Measurements from ENCODE around the gene ALDH1L2. TPM values are rescaled to one million over a fixed set of nuclear protein-coding genes. Genes with fewer than 3 reads are reported as not detected.
A peak's percentile ranks its signal among the peaks of the same experiment; 100 is the strongest.
"Not testable (repeated sequence)": the region's sequence is repeated elsewhere in the genome, so short reads cannot be mapped to it uniquely, and the experiment has no call there.

ALDH1L2 gene
- total RNA-seq, 1 donor from 2014 or later, result 5.4 TPM

DNA sequence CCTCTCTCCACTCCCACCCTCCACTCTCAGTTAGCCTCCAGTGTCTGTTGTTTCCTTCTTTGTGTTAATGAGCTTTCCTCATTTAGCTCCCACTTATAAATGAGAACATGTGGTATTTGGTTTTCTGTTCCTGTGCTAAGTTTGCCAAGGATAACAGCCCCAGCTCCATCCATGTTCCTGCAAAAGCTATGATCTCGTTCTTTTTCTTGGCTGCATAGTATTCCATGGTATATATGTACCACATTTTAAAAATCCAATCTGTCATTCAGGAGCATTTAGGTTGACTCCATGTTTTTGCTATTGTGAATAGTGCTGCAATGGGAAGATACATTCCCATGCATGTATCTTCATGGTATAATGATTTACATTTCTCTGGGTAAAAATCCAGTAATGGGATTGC, 20.5 kb upstream of the ALDH1L2 start:
- intact Hi-C loops (cut with DNase I), result no loop called here
- no peaks in the 10 kb centered on the region for H3K27me3 ChIP-seq
- no peak overlapping the region for H3K4me3 ChIP-seq
- no peak for DNase-seq (ENCODE audit: extremely low spot score in 2 of 2)
- peaks cover 10% of the 10 kb centered on the region for H3K4me1 ChIP-seq
- H3K36me3 ChIP-seq, result no peaks in the 10 kb centered on the region
- H3K9me3 ChIP-seq, result no peaks in the 10 kb centered on the region
- TF ChIP-seq POLR2A (IDR thresholded peaks at IDR 0.05), result no peak
- TF ChIP-seq POLR2AphosphoS5 (IDR thresholded peaks at IDR 0.05; ENCODE audit: insufficient read depth in 1 of 2, low read depth in 1 of 2), result no peak
- TF ChIP-seq, protein P1, sequence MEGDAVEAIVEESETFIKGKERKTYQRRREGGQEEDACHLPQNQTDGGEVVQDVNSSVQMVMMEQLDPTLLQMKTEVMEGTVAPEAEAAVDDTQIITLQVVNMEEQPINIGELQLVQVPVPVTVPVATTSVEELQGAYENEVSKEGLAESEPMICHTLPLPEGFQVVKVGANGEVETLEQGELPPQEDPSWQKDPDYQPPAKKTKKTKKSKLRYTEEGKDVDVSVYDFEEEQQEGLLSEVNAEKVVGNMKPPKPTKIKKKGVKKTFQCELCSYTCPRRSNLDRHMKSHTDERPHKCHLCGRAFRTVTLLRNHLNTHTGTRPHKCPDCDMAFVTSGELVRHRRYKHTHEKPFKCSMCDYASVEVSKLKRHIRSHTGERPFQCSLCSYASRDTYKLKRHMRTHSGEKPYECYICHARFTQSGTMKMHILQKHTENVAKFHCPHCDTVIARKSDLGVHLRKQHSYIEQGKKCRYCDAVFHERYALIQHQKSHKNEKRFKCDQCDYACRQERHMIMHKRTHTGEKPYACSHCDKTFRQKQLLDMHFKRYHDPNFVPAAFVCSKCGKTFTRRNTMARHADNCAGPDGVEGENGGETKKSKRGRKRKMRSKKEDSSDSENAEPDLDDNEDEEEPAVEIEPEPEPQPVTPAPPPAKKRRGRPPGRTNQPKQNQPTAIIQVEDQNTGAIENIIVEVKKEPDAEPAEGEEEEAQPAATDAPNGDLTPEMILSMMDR (IDR thresholded peaks at IDR 0.05), result no peak
- no peak overlapping the region for H3K27ac ChIP-seq

DNA sequence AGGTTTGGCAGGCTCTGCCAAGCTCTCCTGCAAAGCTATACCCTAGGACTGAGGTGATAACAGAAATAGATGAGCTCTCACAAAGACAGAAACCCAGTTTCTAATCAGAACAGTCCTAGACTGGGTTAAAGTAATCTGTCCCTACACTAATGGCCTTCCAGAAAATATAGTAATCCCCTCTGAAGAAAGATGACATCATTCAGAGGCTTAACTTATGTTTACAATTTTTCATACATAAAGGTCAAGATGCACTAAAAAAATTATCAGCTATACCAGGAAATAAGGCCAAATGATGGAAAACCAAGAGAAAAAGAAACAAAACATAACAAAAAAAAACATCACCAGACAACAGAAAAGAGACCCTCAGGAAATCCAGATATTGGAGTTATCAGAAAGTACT, 18.4 kb upstream of the ALDH1L2 start:
- Histone ChIP-seq H3K9me3 (no peaks in the 10 kb centered on the region), H3K27me3 (no peaks in the 10 kb centered on the region), H3K36me3 (no peaks in the 10 kb centered on the region), H3K4me1 (no peaks in the 10 kb centered on the region), H3K4me3 (no peak overlapping the region), H3K27ac (no peak overlapping the region)
- TF ChIP-seq POLR2AphosphoS5 (IDR thresholded peaks at IDR 0.05; ENCODE audit: insufficient read depth in 1 of 2, low read depth in 1 of 2) (no peak), POLR2A (IDR thresholded peaks at IDR 0.05) (no peak)
- TF ChIP-seq, protein P1 (IDR thresholded peaks at IDR 0.05), result no peak
- intact Hi-C loops (cut with DNase I), result no loop called here
- DNase-seq (ENCODE audit: extremely low spot score in 2 of 2), result no peak

DNA sequence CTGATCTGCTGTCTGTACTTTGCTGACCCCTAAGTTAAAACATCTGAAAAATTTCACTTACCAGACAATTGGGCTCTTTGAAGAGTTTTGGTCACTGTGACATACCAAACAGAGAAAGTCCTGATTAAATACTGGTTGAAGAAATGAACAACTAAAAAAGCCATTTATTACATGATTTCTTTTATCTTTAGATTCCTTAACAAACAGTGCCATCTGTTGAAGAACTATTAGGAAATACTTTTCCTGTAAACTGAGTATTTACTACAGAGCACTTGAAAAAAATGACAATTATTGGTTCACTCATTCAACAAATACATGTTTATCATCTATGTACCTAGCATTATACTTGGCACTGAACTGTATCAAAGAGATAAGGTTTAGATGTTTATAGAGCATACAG, 16.7 kb upstream of the ALDH1L2 start:
- Histone ChIP-seq H3K27me3 (no peaks in the 10 kb centered on the region), H3K4me1 (no peaks in the 10 kb centered on the region), H3K4me3 (no peak overlapping the region), H3K9me3 (no peaks in the 10 kb centered on the region), H3K27ac (peak overlapping the region; percentile 10), H3K36me3 (no peaks in the 10 kb centered on the region)
- TF ChIP-seq, protein P1 (IDR thresholded peaks at IDR 0.05), result no peak
- TF ChIP-seq POLR2AphosphoS5 (IDR thresholded peaks at IDR 0.05; ENCODE audit: insufficient read depth in 1 of 2, low read depth in 1 of 2), result no peak
- no peak for TF ChIP-seq POLR2A (IDR thresholded peaks at IDR 0.05)
- no peak for DNase-seq (ENCODE audit: extremely low spot score in 2 of 2)
- intact Hi-C loops (cut with DNase I), result no loop called here

DNA sequence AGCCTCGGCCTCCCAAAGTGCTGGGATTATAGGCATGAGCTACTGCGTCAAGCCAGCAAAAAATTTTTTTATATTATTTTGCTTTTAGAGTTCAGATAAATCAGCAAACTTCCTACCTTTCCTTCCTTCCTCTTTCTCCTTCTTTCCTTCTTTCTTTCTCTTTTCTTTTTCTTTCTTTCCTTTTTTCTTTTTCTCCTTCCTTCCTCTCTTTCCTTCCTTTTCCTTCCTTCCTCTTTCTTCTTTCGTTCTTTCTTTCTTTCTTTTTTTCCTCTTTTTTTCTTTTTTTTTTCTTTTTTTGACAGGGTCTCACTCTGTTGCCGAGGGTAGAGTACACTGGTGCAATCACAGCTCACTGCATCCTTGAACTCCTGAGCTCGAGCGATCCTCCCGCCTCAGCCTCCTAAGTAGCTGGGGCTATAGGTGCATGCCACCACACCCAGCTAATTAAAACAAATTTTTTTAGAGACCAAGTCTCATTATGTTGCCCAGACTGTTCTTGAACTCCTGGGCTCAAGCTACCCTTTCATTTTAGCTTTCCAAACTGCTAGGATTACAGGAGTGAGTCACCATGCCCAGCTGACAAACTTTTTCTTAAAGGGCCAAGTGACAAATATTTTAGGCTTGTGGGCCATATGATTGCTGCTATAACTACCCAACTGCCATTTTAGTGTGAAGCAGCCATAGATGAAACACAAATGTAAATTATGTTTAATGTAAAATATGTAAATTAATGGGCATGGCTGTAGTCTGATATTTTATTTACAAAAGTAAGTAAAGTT, 16.1 kb upstream of the ALDH1L2 start:
- no peaks in the 10 kb centered on the region for H3K27me3 ChIP-seq
- no peaks in the 10 kb centered on the region for H3K36me3 ChIP-seq
- no peak for TF ChIP-seq POLR2A (IDR thresholded peaks at IDR 0.05)
- TF ChIP-seq, protein P1 (IDR thresholded peaks at IDR 0.05), result no peak
- TF ChIP-seq POLR2AphosphoS5 (IDR thresholded peaks at IDR 0.05; ENCODE audit: insufficient read depth in 1 of 2, low read depth in 1 of 2), result no peak
- no peaks in the 10 kb centered on the region for H3K4me1 ChIP-seq
- H3K9me3 ChIP-seq, result no peaks in the 10 kb centered on the region
- H3K27ac ChIP-seq, result peak overlapping the region; percentile 10
- H3K4me3 ChIP-seq, result no peak overlapping the region
- DNase-seq (ENCODE audit: extremely low spot score in 2 of 2), result no peak
- intact Hi-C loops (cut with DNase I), result no loop called here

DNA sequence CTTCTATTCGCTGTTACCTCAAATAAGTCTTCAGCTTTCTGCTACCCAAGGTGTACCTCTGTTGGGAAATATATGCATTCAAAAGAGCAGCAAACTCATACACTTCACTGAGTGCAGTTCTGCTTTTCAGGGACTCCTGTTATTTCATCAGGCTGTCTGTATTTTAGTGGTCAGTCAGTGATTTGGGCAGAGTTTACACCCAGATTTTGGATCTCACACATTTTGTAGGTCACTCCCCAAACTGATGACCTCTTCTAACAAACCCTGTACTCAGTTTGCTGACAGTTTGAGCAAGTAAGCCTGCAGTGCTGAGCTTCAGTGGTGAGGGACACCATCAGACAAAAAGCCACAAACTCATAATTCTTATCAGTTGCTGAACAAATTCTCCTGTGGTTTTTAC, 15.1 kb upstream of the ALDH1L2 start:
- intact Hi-C loops (cut with DNase I), result no loop called here
- Histone ChIP-seq H3K27me3 (no peaks in the 10 kb centered on the region), H3K4me3 (no peak overlapping the region), H3K36me3 (no peaks in the 10 kb centered on the region), H3K4me1 (no peaks in the 10 kb centered on the region), H3K9me3 (no peaks in the 10 kb centered on the region), H3K27ac (no peak overlapping the region)
- DNase-seq (ENCODE audit: extremely low spot score in 2 of 2), result no peak
- no peak for TF ChIP-seq POLR2A (IDR thresholded peaks at IDR 0.05)
- no peak for TF ChIP-seq POLR2AphosphoS5 (IDR thresholded peaks at IDR 0.05; ENCODE audit: insufficient read depth in 1 of 2, low read depth in 1 of 2)
- TF ChIP-seq, protein P1 (IDR thresholded peaks at IDR 0.05), result no peak

DNA sequence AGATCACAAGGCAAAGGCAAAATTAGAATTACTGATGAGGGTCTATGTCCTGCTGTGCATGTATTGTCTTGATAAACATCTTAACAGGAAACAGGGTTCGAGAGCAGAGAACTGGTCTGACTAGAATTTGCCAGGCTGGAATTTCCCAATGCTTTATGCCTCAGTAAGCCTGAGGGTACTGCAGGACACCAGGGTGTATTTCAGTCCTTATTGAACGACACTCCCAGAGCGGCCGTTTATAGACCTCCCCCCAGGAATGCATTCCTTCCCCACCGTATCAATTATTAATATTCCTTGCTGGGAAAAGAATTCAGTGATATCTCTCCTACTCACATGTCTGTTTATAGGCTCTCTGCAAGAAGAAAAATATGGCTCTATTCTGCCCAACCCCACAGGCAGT, 11.1 kb upstream of the ALDH1L2 start:
- H3K9me3 ChIP-seq; intact Hi-C loops (cut with DNase I); H3K27ac ChIP-seq; H3K36me3 ChIP-seq; H3K4me1 ChIP-seq; H3K27me3 ChIP-seq; DNase-seq (ENCODE audit: extremely low spot score in 2 of 2); H3K4me3 ChIP-seq: not testable (repeated sequence)

Data from vagina (tissue), 2 donors.